HG03064 (cell line): ENCODE data around the gene CDK5RAP2.
"Not testable (repeated sequence)": the region's sequence is repeated elsewhere in the genome, so short reads cannot be mapped to it uniquely, and the experiment has no call there.

Experiments used
- ATAC-seq: cut with Tn5 transposase; IDR thresholded peaks from one replicate; pipeline ENCODE4 v1.9.1; 2021; ENCODE audit warnings: low read depth; ENCODE audit not compliant: unreplicated experiment

The CDK5RAP2 gene

DNA sequence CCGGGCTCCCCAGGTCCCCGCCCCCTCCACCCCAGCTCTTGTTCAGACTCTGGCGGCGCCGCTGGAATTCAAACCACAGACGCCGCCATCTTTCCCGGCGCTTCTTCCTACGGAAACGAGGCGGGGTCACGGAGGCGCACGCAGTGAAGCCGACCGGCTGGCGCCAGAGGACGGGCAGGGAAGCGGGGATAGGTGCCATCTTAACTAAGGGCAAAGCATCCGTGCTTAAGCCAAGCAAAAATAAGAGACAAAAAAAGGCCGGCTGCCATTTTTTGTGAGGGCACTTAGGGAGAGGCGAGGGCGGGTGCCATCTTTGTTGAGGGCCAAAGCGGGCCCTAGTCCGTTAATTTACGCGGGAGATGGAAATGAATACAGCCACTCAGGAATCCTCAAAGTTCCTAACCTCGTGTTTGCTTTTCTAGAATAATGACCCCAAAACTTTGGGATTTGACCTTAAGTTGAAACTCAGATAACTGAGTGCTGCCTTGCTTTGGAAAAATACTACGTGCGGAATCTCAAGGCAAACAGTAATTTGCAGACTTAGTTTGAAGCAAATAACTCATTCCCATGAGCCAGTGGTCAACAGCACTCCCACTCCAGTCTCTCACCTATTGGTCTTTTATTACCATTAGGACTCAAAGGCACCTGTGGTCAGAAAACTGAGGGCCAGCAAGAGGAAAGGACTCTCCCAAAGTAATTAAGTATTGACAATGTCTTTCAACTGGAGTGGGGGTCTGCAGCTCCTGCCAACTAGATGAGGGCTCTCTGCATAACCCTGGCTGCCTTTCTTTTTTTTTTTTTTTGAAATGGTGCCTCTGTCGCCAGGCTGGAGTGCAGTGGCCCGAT, at the start of gene CDK5RAP2:
TSS of gene CDK5RAP2 (minus strand) at position 117 of the 846 bp plus-strand sequence. CDS start 189 bp downstream, outside the sequence.
- peak; percentile 91 for ATAC-seq

DNA sequence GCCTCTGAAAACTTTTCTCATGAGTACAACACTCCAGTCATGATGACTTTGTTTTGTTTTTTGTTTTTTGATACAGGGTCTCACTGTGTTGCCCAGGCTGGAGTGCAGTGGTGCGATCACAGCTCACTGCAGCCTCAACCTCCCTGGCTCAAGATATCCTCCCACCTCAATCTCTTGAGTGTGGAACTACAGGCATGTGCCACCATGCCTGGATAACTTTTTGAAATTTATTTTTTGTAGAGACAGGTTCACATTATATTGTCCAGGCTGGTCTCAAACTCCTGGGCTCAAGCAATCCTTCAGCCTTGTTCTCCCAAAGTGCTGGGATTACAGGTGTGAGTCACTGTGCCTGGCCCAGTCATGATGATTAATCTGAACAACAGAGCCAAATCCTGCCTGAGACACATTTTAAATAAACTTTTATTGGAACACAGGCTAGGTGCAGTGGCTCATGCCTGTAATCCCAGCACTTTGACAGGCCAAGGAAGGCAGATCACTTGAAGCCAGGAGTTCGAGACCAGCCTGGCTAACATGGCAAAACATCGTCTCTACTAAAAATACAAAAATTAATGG, 49.0 kb upstream of the CDK5RAP2 start:
- ATAC-seq: not testable (repeated sequence)

DNA sequence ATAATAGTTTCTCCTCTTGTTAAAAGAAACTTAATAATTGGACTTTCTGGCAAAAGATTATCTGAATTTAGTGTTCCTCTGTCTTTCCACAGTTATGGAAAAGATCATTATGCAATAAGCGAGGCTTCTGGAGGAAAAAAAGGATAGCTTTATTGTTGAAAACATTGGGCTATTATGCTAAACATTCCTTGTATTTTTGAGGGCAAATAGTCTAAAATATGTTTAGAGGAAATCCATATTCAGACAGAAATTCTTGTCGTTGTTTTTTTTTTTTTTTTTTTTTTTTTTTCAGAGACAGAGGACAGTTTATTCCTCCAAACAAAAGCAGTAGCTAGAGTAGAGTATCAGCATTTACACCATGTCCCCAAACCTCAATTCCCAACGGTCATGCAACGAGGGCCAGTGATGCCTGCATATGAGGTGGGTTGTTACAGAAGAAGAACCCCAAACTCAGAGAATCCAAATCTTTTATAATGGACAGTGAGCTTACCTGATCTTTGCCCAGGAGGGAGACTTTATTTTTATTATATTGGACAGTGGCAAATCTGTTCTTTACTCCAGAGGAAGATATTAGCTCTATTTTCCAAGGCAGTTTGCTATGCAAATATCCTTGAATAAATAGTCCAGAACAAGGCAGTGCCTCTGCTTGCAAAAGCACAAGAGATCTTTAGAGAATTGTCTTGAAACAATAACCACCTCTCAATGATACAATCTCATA, 48.4 kb upstream of the CDK5RAP2 start:
- ATAC-seq: no peak

DNA sequence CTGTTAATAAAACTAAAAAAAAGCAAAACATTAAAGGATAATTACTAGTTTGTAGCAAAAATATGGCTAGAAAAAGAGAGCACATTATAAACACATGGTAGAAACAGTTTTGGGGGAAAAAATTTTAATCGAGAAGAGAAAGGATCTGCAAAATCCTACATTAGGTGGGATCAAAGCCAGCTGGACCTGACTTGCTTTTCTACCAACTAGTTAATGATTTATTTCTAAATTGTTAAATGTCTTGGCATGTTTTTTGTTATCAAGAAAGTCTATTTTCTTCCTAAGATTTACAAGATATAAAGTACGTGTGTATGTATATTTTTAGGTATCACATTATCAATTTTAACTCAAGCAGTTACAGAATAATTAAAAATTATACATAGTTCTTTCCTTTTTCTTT, 47.1 kb upstream of the CDK5RAP2 start:
- no peak for ATAC-seq

DNA sequence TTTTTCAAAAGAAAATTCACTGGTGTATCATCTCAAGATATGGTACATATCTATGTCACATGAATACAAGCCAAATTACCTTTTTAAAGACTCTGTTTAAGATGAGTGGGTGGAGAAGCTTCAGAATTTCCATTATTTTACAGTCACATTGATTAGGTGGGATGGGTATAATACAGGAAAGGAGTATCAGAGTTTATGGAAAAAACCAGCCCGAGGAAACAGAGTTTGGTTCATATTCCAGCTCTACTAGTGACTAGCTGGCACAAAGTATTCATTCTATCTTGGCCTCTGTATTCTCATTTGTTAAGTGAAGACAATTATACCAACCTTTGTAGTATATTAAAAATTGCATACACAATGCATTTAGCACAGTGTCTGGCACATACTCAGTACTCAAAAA, 46.5 kb upstream of the CDK5RAP2 start:
- no peak for ATAC-seq

DNA sequence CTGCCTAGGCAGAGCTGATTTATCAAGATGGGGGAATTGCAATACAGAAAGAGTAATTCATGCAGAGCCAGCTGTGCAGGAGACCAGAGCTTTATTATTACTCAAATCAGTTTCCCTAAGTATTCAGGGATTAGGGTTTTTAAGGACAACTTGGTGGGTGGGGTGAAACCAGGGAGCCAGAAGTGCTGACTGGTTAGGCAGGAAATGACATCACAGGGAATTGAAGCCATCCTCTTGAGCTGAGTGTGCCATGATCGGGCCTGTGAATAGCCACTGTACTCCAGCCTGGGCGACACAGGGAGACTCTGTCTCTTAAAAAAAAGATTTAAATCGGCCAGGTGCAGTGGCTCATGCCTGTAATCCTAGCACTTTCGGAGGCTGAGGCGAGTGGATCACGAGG, 45.3 kb upstream of the CDK5RAP2 start:
- no peak for ATAC-seq

DNA sequence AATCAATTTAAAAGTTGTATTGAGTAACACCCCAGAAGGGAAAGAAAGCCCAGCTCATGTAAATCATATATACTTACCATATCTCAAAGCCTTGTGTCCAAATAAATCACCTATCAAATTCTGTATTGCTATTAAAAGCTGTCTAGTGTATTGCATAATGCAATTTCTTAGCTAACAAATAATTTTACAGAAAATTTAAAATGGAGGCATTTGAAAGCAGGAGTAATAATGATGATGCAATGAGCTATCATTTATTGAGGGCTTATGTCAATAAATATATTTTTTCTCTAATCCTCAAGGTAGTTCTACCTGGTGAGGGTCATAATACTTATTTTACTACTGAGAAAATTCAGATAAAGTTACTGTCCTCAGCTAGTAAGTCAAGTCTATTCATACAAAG, 42.8 kb upstream of the CDK5RAP2 start:
- no peak for ATAC-seq

DNA sequence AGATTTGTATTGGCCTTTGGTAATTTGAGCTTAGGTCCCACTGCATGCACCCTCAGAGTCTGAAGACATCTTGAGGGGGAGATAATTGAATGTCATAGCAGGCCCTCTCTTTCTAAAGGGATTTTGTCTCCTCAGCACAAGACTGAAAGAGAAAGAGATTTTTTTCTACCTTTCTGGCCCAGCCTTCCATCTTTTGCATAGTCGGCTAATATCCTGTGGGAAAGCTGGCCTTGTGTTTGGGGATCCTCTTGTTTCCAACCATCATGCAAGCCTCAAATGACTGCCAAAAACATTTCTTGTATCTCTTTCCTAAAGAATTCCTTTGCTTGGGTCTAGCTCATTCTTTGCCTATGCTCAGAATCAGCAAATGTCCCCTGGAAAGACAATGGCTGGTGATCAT, 42.0 kb upstream of the CDK5RAP2 start:
- no peak for ATAC-seq

DNA sequence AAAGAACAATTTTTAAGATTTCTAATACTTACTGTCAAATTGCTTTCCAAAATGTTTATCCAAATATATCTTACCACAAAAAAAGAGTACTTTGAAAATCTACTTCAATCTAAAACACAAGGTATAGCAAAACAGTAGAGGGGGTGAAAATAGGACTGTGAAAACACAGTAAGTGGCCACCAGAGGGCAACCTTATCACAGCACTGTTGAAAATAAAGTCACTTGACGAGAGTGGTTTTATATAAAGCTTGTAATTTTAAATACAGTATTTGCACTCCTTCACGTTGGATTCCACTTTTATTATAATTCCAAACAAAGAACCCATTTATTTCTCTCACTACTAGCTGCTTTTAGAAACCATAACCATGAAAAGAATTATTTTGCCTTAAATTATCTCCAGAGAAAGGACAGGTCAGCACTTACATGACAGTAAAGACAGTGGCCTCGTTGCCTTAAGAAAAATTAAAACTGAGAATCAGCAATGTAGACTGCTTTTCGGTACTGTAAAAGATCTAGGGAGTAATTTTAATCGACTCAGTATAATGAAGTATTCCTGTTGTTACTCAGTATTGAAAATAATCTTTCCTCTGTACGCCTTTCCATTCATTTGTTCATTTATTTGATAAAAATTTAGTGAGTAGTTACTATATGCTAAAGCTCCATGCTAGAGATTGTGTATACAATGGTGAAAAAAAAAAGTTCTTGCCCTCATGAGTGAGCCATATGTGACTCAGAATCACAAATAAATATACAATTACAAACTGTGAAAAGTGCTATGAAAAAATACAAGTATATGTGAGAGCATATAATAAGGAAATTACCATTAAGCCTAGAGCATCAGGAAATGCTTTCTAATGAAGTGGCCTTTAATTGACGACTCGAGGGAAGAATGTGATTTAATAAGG, 40.0 kb upstream of the CDK5RAP2 start:
- ATAC-seq: no peak

DNA sequence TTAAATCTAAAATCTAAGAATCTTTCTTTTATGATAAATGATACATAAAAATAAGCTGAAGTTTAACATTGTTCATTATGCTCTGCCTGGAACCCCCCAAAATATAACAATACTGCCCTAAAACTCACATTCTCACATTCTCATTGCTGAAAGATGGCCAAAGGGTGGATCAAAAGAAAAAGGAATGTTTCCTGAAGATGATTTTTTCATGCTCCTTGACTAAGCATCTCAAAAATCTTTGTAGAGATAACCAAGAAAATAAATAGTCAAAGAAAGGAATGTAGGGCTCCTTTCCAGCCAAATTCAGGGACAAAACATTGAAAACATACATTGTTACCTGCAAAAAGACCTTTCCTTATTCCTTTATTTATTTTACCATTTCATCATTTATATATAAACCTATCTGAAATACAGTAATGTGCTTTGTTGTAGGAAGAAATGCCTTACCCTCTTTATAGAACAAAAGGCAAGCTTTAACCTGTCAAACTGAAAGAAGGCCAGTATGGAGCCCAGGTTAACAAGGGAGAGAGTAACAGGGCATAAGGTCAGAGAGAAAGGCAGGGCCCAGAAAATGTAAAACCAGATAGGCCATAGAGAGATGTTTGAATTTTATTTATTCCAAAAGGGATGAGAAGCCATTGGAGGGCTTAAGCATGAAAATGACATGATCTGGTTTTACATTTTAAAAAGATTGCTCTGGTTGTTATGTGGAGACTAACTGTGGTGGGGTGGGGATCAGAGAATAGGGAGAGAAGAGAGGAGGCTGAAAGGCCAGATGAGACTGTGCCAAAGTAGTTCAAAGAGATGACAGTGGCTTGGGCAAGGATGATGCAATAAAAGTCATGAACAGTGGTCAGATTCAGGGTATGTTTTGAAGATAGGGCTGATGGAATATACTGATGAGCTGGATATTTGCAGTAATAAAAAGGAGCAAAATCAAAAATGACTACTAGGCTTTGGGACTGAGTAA, 37.3 kb upstream of the CDK5RAP2 start:
- ATAC-seq: no peak

DNA sequence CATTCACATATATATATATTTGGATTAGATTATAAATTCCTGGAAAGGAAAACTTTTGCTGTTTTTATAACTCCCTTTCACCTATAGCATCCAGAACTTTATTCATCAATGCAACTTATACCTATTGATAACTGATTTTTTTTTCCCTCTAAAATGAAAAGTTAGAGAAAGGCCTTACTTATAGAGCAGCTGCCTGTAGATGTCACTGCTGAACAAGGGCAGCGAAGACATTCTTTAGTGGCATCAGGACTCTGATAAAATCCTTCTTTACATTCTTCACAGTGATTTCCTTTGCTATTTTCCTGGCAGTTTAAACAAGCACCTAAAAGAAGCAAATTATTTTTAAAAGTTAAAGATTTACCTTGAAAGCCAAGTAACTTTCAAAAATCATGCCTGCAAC, 32.3 kb upstream of the CDK5RAP2 start:
- no peak for ATAC-seq

DNA sequence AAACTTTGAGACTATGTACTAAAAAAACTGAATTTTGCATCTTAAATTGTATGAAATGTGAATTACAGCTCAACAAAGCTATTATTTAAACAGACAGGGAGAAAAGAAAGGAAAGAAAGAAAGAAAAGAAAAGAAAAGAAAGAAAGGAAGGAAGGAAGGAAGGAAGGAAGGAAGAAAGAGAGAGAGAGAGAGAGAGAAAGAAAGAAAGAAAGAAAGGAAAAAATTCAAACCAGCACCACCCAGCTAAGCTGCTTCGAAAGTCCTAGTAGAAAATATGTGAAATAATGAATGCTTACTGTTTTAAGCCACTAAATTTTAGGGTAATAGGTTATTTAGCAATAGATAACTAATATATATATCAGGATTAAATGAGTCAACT, 31.7 kb upstream of the CDK5RAP2 start:
- no peak for ATAC-seq

DNA sequence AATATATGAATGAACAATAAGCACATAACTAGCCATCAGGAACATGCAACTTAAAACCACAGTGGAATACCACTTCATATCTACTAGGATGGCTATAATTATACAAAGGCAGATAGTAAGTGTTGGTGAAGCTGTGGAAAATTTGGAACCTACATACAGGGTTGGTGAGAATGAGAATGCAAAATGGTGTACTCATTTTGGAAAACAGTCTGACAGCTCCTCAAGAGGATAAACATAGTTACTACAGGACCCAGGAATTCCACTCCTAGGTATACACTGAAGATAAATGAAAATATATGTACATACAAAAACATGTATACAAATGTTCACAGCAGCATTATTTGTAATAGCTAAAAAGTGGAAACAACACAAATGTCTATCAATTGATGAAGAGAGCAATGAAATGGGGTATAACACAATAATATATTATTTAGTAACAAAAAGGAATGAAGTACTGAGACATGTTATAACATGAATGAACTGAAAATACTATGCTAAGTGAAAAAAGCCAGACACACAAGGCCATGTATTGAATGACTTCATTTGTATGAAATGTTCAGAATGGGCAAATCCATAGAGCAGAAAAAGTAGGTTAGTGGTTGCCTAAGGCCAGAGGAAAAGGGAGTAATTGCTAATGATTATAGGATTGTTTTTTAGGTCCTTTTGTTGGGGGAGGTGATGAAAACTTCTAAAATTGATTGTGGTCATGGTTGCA, 31.2 kb upstream of the CDK5RAP2 start:
- ATAC-seq: no peak

DNA sequence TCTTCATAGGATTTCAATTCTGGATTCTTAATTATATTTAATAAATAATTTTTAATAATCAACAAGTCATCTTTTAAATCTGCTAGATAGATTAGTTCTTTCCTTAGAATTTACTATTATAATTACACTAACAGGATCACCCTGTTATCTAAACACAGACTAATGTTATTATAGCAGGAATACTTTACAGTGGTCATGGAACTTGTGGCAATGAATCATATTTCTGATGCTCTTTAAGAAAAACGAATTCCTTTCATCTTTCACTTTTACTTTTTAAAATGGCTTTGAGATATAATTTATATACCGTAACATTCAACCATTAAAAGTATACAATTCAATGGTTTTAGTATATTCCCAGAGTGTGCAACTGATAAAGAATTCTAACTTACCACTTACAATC, 29.7 kb upstream of the CDK5RAP2 start:
- ATAC-seq: no peak

DNA sequence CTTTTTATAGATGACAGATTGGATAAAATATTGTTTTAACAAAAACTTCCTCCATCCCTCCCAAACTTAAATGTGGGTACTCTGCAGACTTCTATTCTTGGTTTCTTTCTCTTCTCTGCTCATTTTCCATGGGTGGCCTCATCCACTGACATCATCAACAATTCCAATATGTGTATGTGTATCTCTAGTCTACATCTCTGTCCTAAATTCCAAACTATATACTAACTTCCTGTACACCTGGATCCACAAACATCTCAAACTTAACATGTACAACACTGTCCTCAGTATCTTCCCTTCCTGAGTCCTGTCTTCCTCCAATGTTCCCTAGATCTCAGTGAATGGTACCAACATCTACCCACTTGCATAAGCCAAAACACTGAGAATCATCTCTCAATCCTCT, 28.5 kb upstream of the CDK5RAP2 start:
- no peak for ATAC-seq

DNA sequence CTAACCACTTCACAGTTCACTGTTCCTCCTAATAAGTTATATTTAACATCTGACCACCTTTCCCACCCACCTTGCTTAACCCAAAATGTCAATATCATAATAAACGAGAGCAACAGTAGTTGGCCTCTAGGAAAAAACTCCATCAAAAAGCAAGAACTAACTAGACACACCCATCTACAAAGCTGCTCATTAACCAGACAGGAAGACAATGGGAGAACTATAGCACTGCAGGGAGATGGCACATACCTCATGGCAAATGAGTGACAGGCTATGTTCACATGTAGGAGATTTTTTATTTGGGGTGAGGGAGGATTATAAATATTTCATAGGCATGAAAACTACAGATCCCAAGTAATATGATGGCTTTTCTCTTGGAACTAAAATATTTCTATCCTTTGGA, 23.6 kb upstream of the CDK5RAP2 start:
- no peak for ATAC-seq

DNA sequence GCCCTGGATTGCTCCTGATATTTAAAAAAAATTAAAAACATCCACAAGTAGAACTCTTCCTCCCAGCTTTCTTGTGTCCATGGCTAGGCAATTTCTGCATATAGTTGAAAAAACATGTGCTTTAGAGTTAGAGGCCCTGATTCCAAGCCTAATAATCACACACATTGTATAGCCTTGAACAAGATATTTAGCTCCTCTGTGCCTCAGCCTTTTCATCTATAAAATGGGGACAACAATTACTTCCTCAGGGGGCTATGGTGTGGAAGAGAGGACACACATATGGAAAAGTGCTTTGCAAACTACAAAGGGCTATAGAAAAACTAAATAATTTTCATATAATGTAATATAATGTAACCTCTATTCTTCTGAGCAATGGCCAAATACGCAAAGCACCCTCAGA, 23.0 kb upstream of the CDK5RAP2 start:
- ATAC-seq: no peak

DNA sequence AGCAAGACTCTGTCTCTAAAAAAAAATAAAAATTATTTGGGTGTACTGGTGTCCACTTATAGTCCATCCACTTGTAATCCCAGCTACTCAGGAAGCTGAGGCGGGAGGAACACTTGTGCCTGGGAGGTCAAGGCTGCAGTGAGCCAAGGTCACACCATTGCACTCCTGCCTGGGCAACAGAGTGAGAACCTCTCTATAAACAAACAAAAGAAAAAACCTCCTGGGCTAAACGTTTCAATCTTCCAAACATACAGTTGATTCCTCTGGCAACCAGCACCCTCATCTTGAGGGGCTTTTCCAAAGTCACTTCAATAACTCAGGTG, 13.9 kb upstream of the CDK5RAP2 start:
- ATAC-seq: no peak
